ENCODE results near the gene GIT2.

GRCh38 chr12:110029290-110029815 lies 33.2 kb upstream of the GIT2 start:
- no peak for TF ChIP-seq EZH2 (IDR thresholded peaks at IDR 0.05; ENCODE audit: insufficient read depth, poor library complexity, severe bottlenecking)
- no peak for TF ChIP-seq EZH2phosphoT487 (IDR thresholded peaks at IDR 0.05; ENCODE audit: insufficient read depth, low read depth)
